Loucy (cell line): ENCODE results near the gene LIX1.

Source experiments
- H2AFZ ChIP-seq: fragments of 200-600 bp; sonication (generic); 2 replicates; pipeline ENCODE4 v1.6.0; 2016; ENCODE audit warnings: antibody characterized with exemption, mild to moderate bottlenecking, low read length, moderate library complexity
- H3F3A ChIP-seq: fragments of 200-600 bp; 2 replicates; pipeline ENCODE4 v1.6.0; 2016; ENCODE audit warnings: antibody characterized with exemption, low read depth, mild to moderate bottlenecking
- H3K27me3 ChIP-seq: fragments of 200-600 bp; sonication (generic); 2 replicates; pipeline ENCODE4 v1.6.1; 2014; ENCODE audit warnings: low read length, mild to moderate bottlenecking; ENCODE audit not compliant: insufficient read depth, poor library complexity, severe bottlenecking
- H3K36me3 ChIP-seq: fragments of 200-600 bp; sonication (generic); 2 replicates; pipeline ENCODE4 v1.6.1; 2016; ENCODE audit warnings: low read length; ENCODE audit not compliant: insufficient read depth
- H3K4me1 ChIP-seq: fragments of 200-600 bp; sonication (generic); 2 replicates; pipeline ENCODE4 v1.5.1; 2014; ENCODE audit warnings: low read length, mild to moderate bottlenecking; ENCODE audit not compliant: insufficient read depth, poor library complexity, severe bottlenecking
- H3K4me2 ChIP-seq: fragments of 200-600 bp; sonication (generic); 2 replicates; pipeline ENCODE4 v1.6.0; 2014; ENCODE audit warnings: antibody characterized with exemption, low read length, low read depth, mild to moderate bottlenecking; ENCODE audit not compliant: poor library complexity, severe bottlenecking
- H3K4me3 ChIP-seq: fragments of 200-600 bp; sonication (generic); 2 replicates; pipeline ENCODE4 v1.5.1; 2014; ENCODE audit warnings: low read length, mild to moderate bottlenecking, mixed read lengths; ENCODE audit not compliant: poor library complexity, severe bottlenecking
- H3K79me2 ChIP-seq: fragments of 200-600 bp; sonication (generic); 2 replicates; pipeline ENCODE4 v1.6.1; 2014; ENCODE audit warnings: low read length; ENCODE audit not compliant: insufficient read depth
- H3K9ac ChIP-seq: fragments of 200-600 bp; sonication (generic); 2 replicates; pipeline ENCODE4 v1.6.0; 2014; ENCODE audit warnings: mild to moderate bottlenecking, low read depth, low read length, moderate library complexity; ENCODE audit not compliant: poor library complexity, severe bottlenecking
- H3K9me2 ChIP-seq: fragments of 200-600 bp; sonication (generic); replicated peaks from 2 replicates; pipeline ENCODE4 v1.6.1; 2016; ENCODE audit warnings: low read depth, low read length, mixed read lengths
- H3K9me3 ChIP-seq: fragments of 200-600 bp; sonication (generic); 2 replicates; pipeline ENCODE4 v1.6.1; 2014; ENCODE audit warnings: mild to moderate bottlenecking, antibody characterized with exemption, low read length, low read depth; ENCODE audit not compliant: insufficient read depth
- H4K20me1 ChIP-seq: fragments of 200-600 bp; sonication (generic); 2 replicates; pipeline ENCODE4 v1.6.0; 2014; ENCODE audit warnings: antibody characterized with exemption, low read length, mild to moderate bottlenecking; ENCODE audit not compliant: insufficient read depth, poor library complexity, severe bottlenecking
- EZH2phosphoT487 ChIP-seq: fragments of 200-600 bp; IDR thresholded peaks from 2 replicates; pipeline ENCODE4 v1.6.1; 2018; ENCODE audit warnings: antibody characterized with exemption, mild to moderate bottlenecking, moderate library complexity, borderline replicate concordance
- TF ChIP-seq, protein P1 (sequence below): fragments of 200-600 bp; sonication (generic); conservative IDR thresholded peaks from 2 replicates; pipeline ENCODE4 v1.5.1; 2014; ENCODE audit warnings: mild to moderate bottlenecking, antibody characterized with exemption, low read length

Gene LIX1

DNA sequence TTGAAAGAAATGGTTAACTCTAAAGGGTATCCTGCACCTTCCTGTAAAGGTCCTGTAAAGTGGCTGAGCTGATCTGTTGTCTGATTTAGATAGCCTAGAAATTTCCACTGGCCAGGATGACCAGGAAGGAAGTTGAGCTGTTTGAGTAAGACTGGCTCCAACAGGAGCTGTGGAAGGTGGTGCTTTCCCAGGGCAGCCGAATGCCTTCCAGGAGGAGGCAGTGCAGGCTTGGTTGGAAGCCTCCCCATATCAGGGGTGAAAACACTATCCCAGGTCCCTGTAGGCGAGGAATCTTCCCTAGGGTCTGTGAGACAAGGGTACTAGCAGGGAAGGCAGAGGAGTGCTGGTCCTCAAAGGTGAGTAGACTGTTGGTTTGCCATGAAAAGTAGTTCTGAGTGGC lies 98.4 kb downstream of the LIX1 start:
- no peak overlapping the region for H3K4me3 ChIP-seq
- no peak overlapping the region for H2AFZ ChIP-seq
- H3K36me3 ChIP-seq, result no peaks in the 10 kb centered on the region
- H3K4me1 ChIP-seq, result peaks cover 16% of the 10 kb centered on the region
- no peaks in the 10 kb centered on the region for H3K9me3 ChIP-seq
- no peaks in the 10 kb centered on the region for H3K27me3 ChIP-seq
- H4K20me1 ChIP-seq, result no peaks in the 10 kb centered on the region
- no peak for TF ChIP-seq EZH2phosphoT487
- TF ChIP-seq, protein P1, sequence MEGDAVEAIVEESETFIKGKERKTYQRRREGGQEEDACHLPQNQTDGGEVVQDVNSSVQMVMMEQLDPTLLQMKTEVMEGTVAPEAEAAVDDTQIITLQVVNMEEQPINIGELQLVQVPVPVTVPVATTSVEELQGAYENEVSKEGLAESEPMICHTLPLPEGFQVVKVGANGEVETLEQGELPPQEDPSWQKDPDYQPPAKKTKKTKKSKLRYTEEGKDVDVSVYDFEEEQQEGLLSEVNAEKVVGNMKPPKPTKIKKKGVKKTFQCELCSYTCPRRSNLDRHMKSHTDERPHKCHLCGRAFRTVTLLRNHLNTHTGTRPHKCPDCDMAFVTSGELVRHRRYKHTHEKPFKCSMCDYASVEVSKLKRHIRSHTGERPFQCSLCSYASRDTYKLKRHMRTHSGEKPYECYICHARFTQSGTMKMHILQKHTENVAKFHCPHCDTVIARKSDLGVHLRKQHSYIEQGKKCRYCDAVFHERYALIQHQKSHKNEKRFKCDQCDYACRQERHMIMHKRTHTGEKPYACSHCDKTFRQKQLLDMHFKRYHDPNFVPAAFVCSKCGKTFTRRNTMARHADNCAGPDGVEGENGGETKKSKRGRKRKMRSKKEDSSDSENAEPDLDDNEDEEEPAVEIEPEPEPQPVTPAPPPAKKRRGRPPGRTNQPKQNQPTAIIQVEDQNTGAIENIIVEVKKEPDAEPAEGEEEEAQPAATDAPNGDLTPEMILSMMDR, result 0 out of 2 replicates have a peak, but pooled peaks have one; percentile 19
- no peaks in the 10 kb centered on the region for H3K9me2 ChIP-seq
- no peaks in the 10 kb centered on the region for H3K79me2 ChIP-seq
- H3F3A ChIP-seq, result no peaks in the 10 kb centered on the region
- H3K9ac ChIP-seq, result no peak overlapping the region
- no peak overlapping the region for H3K4me2 ChIP-seq

DNA sequence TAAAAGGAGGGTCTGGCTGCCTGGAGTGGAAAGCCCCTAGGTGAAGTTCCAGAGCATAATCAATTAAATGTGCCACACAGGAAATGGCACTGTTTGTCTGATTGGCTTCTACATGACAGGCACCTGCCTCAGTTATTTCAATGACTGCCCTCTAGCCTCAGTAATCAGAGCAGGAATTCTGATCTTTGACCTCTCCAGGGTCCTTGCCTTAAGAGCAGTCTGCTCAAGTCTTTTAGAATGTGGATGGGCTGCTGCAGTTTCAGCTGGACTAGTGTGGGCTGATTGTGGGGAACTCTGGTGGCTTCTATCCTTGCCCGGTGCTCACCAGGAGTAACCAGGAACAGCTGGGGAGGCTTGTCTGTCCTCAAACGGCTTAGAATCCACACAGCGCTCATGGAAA lies 98.9 kb downstream of the LIX1 start:
- no peaks in the 10 kb centered on the region for H3K9me2 ChIP-seq
- no peaks in the 10 kb centered on the region for H3K27me3 ChIP-seq
- TF ChIP-seq EZH2phosphoT487, result no peak
- TF ChIP-seq, protein P1, result no peak
- no peaks in the 10 kb centered on the region for H4K20me1 ChIP-seq
- H3K9ac ChIP-seq, result no peak overlapping the region
- peaks cover 16% of the 10 kb centered on the region for H3K4me1 ChIP-seq
- H3K36me3 ChIP-seq, result no peaks in the 10 kb centered on the region
- no peak overlapping the region for H2AFZ ChIP-seq
- no peaks in the 10 kb centered on the region for H3K79me2 ChIP-seq
- no peaks in the 10 kb centered on the region for H3K9me3 ChIP-seq
- H3F3A ChIP-seq, result no peaks in the 10 kb centered on the region
- H3K4me2 ChIP-seq, result no peak overlapping the region
- H3K4me3 ChIP-seq, result no peak overlapping the region

DNA sequence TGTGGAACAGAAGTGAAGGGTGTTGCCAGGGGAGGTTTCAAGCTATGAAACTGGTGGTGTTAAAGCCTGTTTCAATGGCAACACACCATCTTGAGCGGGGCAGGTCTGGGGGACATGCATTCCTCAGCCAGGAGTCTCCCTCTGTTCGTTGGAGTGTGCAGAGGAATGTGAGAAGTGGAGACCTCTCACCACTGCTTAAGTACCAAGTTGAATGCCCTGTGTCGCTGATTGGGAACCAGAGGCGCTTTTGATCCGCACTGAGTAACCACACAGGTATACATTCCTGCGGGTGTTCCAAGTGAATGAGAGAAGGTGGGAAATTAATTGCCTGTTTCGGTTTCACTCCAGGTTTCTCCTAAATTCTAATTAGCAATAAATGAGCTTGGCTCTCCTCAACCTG lies 99.4 kb downstream of the LIX1 start:
- Histone ChIP-seq H3K36me3 (no peaks in the 10 kb centered on the region), H3K9me3 (no peaks in the 10 kb centered on the region), H3K4me1 (peaks cover 16% of the 10 kb centered on the region), H3K9ac (no peak overlapping the region), H3K4me3 (no peak overlapping the region), H3K4me2 (no peak overlapping the region), H3K27me3 (no peaks in the 10 kb centered on the region), H3K9me2 (no peaks in the 10 kb centered on the region), H3F3A (no peaks in the 10 kb centered on the region), H4K20me1 (no peaks in the 10 kb centered on the region), H2AFZ (no peak overlapping the region), H3K79me2 (no peaks in the 10 kb centered on the region)
- TF ChIP-seq, protein P1, result no peak
- no peak for TF ChIP-seq EZH2phosphoT487
